WTC11 (cell line): ENCODE results near the gene PPP4C. TPM values are rescaled to one million over a fixed set of nuclear protein-coding genes. Genes with fewer than 3 reads are reported as not detected.

ENCODE experiments used
- ATAC-seq: fragments of 200-7000 bp; cut with Tn5 transposase; 2 replicates; pipeline ENCODE4 v1.10.0; 2021; ENCODE audit warnings: mild to moderate bottlenecking, moderate library complexity
- CTCF ChIA-PET: fragments of 300-600 bp; sonication (Branson Sonifier 250); formaldehyde crosslinking; loops from one replicate; lab custom pipeline; 2021; ENCODE audit warnings: antibody characterized with exemption; lab: Charles Lee
- POLR2A ChIA-PET: fragments of 350-600 bp; sonication (Branson Sonifier 250); formaldehyde crosslinking; loops from one replicate; lab custom pipeline; 2021; ENCODE audit warnings: antibody characterized with exemption; lab: Charles Lee
- DNase-seq: peaks from one replicate; pipeline ENCODE4 v3.0.0; 2021; ENCODE audit warnings: low spot score
- H3K27ac Mint-ChIP-seq: 2 replicates; pipeline ENCODE4 v1.8.0; 2021; ENCODE audit warnings: mixed read lengths
- H3K27me3 Mint-ChIP-seq: 2 replicates; pipeline ENCODE4 v1.8.0; 2021; ENCODE audit warnings: low read depth, mild to moderate bottlenecking, moderate library complexity, mixed read lengths
- H3K36me3 Mint-ChIP-seq: 2 replicates; pipeline ENCODE4 v1.8.0; 2021; ENCODE audit warnings: mixed read lengths
- H3K4me1 Mint-ChIP-seq: 2 replicates; pipeline ENCODE4 v1.8.0; 2022; ENCODE audit warnings: mixed read lengths
- H3K4me3 Mint-ChIP-seq: 2 replicates; pipeline ENCODE4 v1.8.0; 2021; ENCODE audit warnings: mild to moderate bottlenecking, moderate library complexity, mixed read lengths
- H3K9me3 Mint-ChIP-seq: 2 replicates; pipeline ENCODE4 v1.8.0; 2021; ENCODE audit warnings: mixed read lengths
- ATF1 ChIP-seq: sonication (generic); formaldehyde crosslinking; IDR thresholded peaks from 2 replicates; pipeline ENCODE4 v1.8.1; 2023; ENCODE audit warnings: mild to moderate bottlenecking, moderate library complexity, missing genetic modification reagents
- ATF3 ChIP-seq: sonication (generic); formaldehyde crosslinking; conservative IDR thresholded peaks from 2 replicates; pipeline ENCODE4 v1.8.1; 2022; ENCODE audit warnings: mild to moderate bottlenecking, missing genetic modification reagents
- CDX4 ChIP-seq: fragments of 250-450 bp; sonication (Bioruptor Pico); IDR thresholded peaks from 2 replicates; pipeline ENCODE4 v1.9.0; 2021; ENCODE audit warnings: moderate library complexity, mild to moderate bottlenecking, inconsistent platforms, borderline replicate concordance
- ERG ChIP-seq: fragments of 250-450 bp; sonication (Bioruptor Pico); IDR thresholded peaks from 2 replicates; pipeline ENCODE4 v1.8.0; 2021; ENCODE audit warnings: mild to moderate bottlenecking
- FOXP1 ChIP-seq: sonication (generic); formaldehyde crosslinking; IDR thresholded peaks from 2 replicates; pipeline ENCODE4 v1.8.0; 2022; ENCODE audit warnings: missing genetic modification reagents, mild to moderate bottlenecking, moderate library complexity, borderline replicate concordance
- OVOL2 ChIP-seq: fragments of 250-450 bp; sonication (Bioruptor Pico); IDR thresholded peaks from 2 replicates; pipeline ENCODE4 v1.9.0; 2021; ENCODE audit warnings: mild to moderate bottlenecking, borderline replicate concordance
- RELA ChIP-seq: sonication (generic); formaldehyde crosslinking; IDR thresholded peaks from 2 replicates; pipeline ENCODE4 v1.8.1; 2022; ENCODE audit warnings: missing genetic modification reagents, mild to moderate bottlenecking, borderline replicate concordance
- SP1 ChIP-seq: sonication (generic); formaldehyde crosslinking; conservative IDR thresholded peaks from 2 replicates; pipeline ENCODE4 v1.8.1; 2022; ENCODE audit warnings: missing genetic modification reagents
- TCF7 ChIP-seq: sonication (generic); formaldehyde crosslinking; IDR thresholded peaks from 2 replicates; pipeline ENCODE4 v1.8.0; 2022; ENCODE audit warnings: mild to moderate bottlenecking, low read depth, missing genetic modification reagents, moderate library complexity
- USF2 ChIP-seq: sonication (generic); formaldehyde crosslinking; IDR thresholded peaks from 2 replicates; pipeline ENCODE4 v1.8.1; 2023; ENCODE audit warnings: mild to moderate bottlenecking, missing genetic modification reagents, moderate library complexity
- ZBTB43 ChIP-seq: sonication (generic); formaldehyde crosslinking; IDR thresholded peaks from 2 replicates; pipeline ENCODE4 v1.8.1; 2023; ENCODE audit warnings: mild to moderate bottlenecking, missing genetic modification reagents
- ZNF263 ChIP-seq: sonication (generic); formaldehyde crosslinking; IDR thresholded peaks from 2 replicates; pipeline ENCODE4 v1.8.1; 2022; ENCODE audit warnings: low read depth, mild to moderate bottlenecking, moderate library complexity, missing genetic modification reagents
- ZNF281 ChIP-seq: sonication (generic); formaldehyde crosslinking; IDR thresholded peaks from 2 replicates; pipeline ENCODE4 v1.8.0; 2023; ENCODE audit warnings: mild to moderate bottlenecking, missing genetic modification reagents
- ZNF317 ChIP-seq: sonication (generic); formaldehyde crosslinking; IDR thresholded peaks from 2 replicates; pipeline ENCODE4 v1.8.1; 2023; ENCODE audit warnings: low read depth, mild to moderate bottlenecking, moderate library complexity, missing genetic modification reagents, borderline replicate concordance
- ZNF416 ChIP-seq: fragments of 250-450 bp; sonication (Bioruptor Pico); IDR thresholded peaks from 2 replicates; pipeline ENCODE4 v1.9.0; 2021; ENCODE audit warnings: mild to moderate bottlenecking, inconsistent platforms
- ZNF423 ChIP-seq: fragments of 250-450 bp; sonication (Bioruptor Pico); IDR thresholded peaks from 2 replicates; pipeline ENCODE4 v2.1.2; 2022; ENCODE audit warnings: mild to moderate bottlenecking, moderate library complexity
- ZNF425 ChIP-seq: fragments of 250-450 bp; sonication (Bioruptor Pico); conservative IDR thresholded peaks from 2 replicates; pipeline ENCODE4 v1.9.0; 2021; ENCODE audit warnings: mild to moderate bottlenecking
- ZNF512 ChIP-seq: sonication (generic); formaldehyde crosslinking; IDR thresholded peaks from 2 replicates; pipeline ENCODE4 v1.8.1; 2022; ENCODE audit warnings: missing genetic modification reagents, borderline replicate concordance
- total RNA-seq: library from RNA; stranded (reverse); gene quantifications from 3 replicates; pipeline ENCODE4 v1.2.3, GENCODE V29; 2021

The PPP4C gene
- total RNA-seq, 1 experiment from 2014 or later: 164 TPM

- TF ChIP-seq FOXP1 (no peak), ZNF423 (CRISPR knock-in tag) (no peak)
- TF ChIP-seq, all 79 proteins: peak for 0
These were observed 34.9 kb downstream of the PPP4C start (continued) for GRCh38 chr16:30110661-30111060.

- ChIA-PET POLR2A (interaction anchor here (0.6 to 1.3 kb wide), 4 partner anchors 8 to 322 kb away, joined by 3 to 7 read pairs (median 3); no protein-coding TSS in a partner anchor), CTCF (interaction anchor here (0.6 to 6.9 kb wide), 81 partner anchors 9 to 636 kb away, joined by 3 to 129 read pairs (median 5); partner anchors contain the start of genes ALDOA, C16orf92, CD2BP2 and CDIPT)
- no peak overlapping the region for H3K4me3 Mint-ChIP-seq
- H3K27me3 Mint-ChIP-seq: no peaks in the 10 kb centered on the region
- DNase-seq (peak; percentile 82), ATAC-seq (peak; percentile 83)
- no peak overlapping the region for H3K27ac Mint-ChIP-seq
- H3K4me1 Mint-ChIP-seq: peaks cover 3% of the 10 kb centered on the region
- H3K9me3 Mint-ChIP-seq: no peaks in the 10 kb centered on the region
- H3K36me3 Mint-ChIP-seq: no peaks in the 10 kb centered on the region; the same call in 1 of the 2 replicates
- TF ChIP-seq RELA (no peak), USF2 (CRISPR knock-in tag) (no peak), CDX4 (CRISPR knock-in tag) (no peak), ZNF512 (CRISPR knock-in tag) (no peak), ERG (no peak), OVOL2 (CRISPR knock-in tag) (no peak), ZNF425 (CRISPR knock-in tag) (no peak), ATF1 (CRISPR knock-in tag) (no peak), ATF3 (CRISPR knock-in tag) (no peak), ZBTB43 (0 out of 2 replicates have a peak, but pooled peaks have one; percentile 21), SP1 (peak; percentile 55; the same call in 1 of the 2 replicates), TCF7 (CRISPR knock-in tag) (no peak), ZNF317 (CRISPR knock-in tag) (no peak), ZNF281 (CRISPR knock-in tag) (no peak), ZNF416 (no peak), ZNF263 (no peak)
These were observed 36.6 kb downstream of the PPP4C start for GRCh38 chr16:30112197-30113030.
